Heart right ventricle (tissue), 16 donors: ENCODE results near the gene ZNF391. TPM values are rescaled to one million over a fixed set of nuclear protein-coding genes. Genes with fewer than 3 reads are reported as not detected.

ENCODE experiments used
- ATAC-seq, 8 donors: fragments of 200-7000 bp; cut with Tn5 transposase; one replicate each; pipeline ENCODE4 v1.9.1; 2020; ENCODE audit warnings: mild to moderate bottlenecking in 8 of 8, moderate library complexity in 8 of 8, moderate number of reproducible peaks in 1 of 8
- DNase-seq, 2 donors: peaks; one replicate each; pipeline ENCODE4 v3.0.0-alpha.2; 2020
- H3K27ac ChIP-seq, 10 donors: fragments of 200-600 bp; sonication (generic) in 2 of 10; one replicate each; pipeline versions ENCODE4 v1.5.0 to v1.8.0; 2020 to 2022; ENCODE audit warnings: mild to moderate bottlenecking in 3 of 10
- H3K27me3 ChIP-seq, 7 donors: fragments of 200-600 bp; one replicate each; pipeline ENCODE4 v1.8.0; 2021 to 2022; ENCODE audit warnings: mild to moderate bottlenecking in 2 of 7
- H3K36me3 ChIP-seq, 9 donors: fragments of 200-600 bp; sonication (generic) in 1 of 9; one replicate each; pipeline versions ENCODE4 v1.5.0 to v1.8.0; 2020 to 2022; ENCODE audit warnings: mild to moderate bottlenecking in 2 of 9
- H3K4me1 ChIP-seq, 9 donors: fragments of 200-600 bp; sonication (generic) in 1 of 9; one replicate each; pipeline versions ENCODE4 v1.5.0 to v1.8.0; 2020 to 2022; ENCODE audit warnings: mild to moderate bottlenecking in 4 of 9
- H3K4me3 ChIP-seq, 10 donors: fragments of 200-600 bp; sonication (generic) in 2 of 10; one replicate each; pipeline versions ENCODE4 v1.5.0 to v1.8.0; 2020 to 2022; ENCODE audit warnings: mild to moderate bottlenecking in 7 of 10, moderate library complexity in 2 of 10
- H3K9me3 ChIP-seq, 11 donors: fragments of 200-600 bp in 10 of 11; sonication (generic) in 2 of 11; one replicate each; pipeline versions ENCODE4 v1.5.0 to v1.8.0; 2013 to 2022; ENCODE audit warnings: mild to moderate bottlenecking in 2 of 11, control low read depth in 1 of 11, moderate library complexity in 1 of 11
- WGBS, 2 donors: extraction: QIAGEN DNeasy Blood & Tissue Kit; methylation state at CpG; one replicate each; pipeline ENCODE4 v1.1.7; 2013; ENCODE audit warnings: inconsistent platforms in 1 of 2; 5-methylcytosine and 5-hydroxymethylcytosine counted together
- intact Hi-C, 10 donors: fragments of 100-400 bp; cut with DNase I; formaldehyde crosslinking; loops; one replicate each; pipeline versions ENCODE4 v1.11.1 to v1.14.2; 2022
- polyA plus RNA-seq, 2 donors: library from polyadenylated mRNA; stranded (reverse); fragments of 200-250 nt; gene quantifications; one replicate each; pipeline ENCODE4 v1.2.3, GENCODE V29; 2013
- total RNA-seq, 10 donors: library from RNA; stranded (reverse); fragmentation: NEBNext Ultra II Directional in 3 of 10; extraction: Animal tissue kit (Norgen Biotek cat#: 25700) in 3 of 10; gene quantifications; one replicate each; pipeline versions ENCODE4 v1.2.1 to v1.2.4, GENCODE V29; 2021 to 2023
- TF ChIP-seq, protein P1 (sequence below), 9 donors: fragments of 200-600 bp; sonication (generic) in 2 of 9; IDR thresholded peaks; one replicate each; pipeline versions ENCODE4 v1.5.0 to v1.8.0; 2021 to 2022; ENCODE audit warnings: antibody characterized with exemption in 9 of 9, mild to moderate bottlenecking in 5 of 9, moderate library complexity in 1 of 9
- donor health status: Arrhythmogenic right ventricular cardiomyopathy.
- donor health status: ischemic (EF 13 %, LVEDD 7.1; RV severe dilation, severe dysfunction).
- donor health status: healthy with polysubstance abuse.
- donor health status: DM: no; HTN: yes; CAD: no.
- donor health status: DM: no; HTN: no; CAD: no.
- donor health status: ischemic (EF 25% LVEDD 6.9; RV normal size, moderate dysfunction).
- donor health status: ischemic (EF 25% LVEDD 5.7; RV mildly dilated, moderate dysfunction).
- donor health status: healthy.
- donor health status: DM: yes; HTN: yes; CAD: no.
- donor health status: Ischemic cardiomyopathy.
- donor health status: ischemic (EF 35%, LVEDD 5.7; RV mildly dilated, moderate dysfunction).
- donor health status: nonischemic (EF 11% LVEDD 7.7; RV severe dilation, severe dysfunction).
- donor health status: DM: yes; HTN: yes; CAD: no.
- donor health status: PGD.
- donor health status: ischemic (EF 29% LVEDD 5.4; RV normal size, mild dysfunction).
- donor health status: nonischemic (EF 23%, LVEDD 6.1; RV moderate dilation, normal function).

Gene ZNF391
- total and polyA plus RNA-seq, 12 donors = 0.46 to 1.8 (median 1.1) TPM

DNA sequence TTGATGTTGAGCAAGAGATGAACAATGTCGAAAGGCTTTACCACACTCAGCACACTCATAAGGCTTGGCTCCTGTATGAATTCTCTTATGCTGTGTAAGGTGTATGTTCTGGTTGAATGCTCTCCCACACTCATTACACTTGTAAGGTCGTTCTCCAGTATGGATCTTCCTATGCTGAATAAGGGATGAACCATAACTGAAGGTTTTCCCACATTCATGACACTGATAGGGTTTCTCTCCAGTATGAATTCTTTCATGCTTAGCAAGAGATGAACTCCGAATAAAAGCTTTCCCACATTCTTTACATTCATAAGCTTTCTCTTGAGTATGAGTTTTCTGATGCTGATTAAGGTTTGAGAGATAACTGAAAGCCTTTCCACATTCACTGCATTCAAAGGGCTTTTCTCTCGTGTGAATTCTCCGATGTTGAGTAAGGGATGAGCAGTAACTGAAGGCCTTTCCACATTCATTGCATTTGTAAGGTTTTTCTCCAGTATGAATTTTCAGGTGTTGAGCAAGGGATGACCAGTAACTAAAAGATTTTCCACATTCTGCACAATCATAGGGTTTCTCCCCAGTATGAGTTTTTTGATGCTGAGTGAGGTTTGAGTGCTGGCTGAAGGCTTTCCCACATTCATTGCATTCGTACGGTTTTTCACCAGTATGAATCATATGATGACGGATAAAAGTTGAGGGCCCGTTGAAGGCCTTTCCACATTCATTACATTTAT is 63.3 kb downstream of the ZNF391 start:
- TF ChIP-seq, protein P1, sequence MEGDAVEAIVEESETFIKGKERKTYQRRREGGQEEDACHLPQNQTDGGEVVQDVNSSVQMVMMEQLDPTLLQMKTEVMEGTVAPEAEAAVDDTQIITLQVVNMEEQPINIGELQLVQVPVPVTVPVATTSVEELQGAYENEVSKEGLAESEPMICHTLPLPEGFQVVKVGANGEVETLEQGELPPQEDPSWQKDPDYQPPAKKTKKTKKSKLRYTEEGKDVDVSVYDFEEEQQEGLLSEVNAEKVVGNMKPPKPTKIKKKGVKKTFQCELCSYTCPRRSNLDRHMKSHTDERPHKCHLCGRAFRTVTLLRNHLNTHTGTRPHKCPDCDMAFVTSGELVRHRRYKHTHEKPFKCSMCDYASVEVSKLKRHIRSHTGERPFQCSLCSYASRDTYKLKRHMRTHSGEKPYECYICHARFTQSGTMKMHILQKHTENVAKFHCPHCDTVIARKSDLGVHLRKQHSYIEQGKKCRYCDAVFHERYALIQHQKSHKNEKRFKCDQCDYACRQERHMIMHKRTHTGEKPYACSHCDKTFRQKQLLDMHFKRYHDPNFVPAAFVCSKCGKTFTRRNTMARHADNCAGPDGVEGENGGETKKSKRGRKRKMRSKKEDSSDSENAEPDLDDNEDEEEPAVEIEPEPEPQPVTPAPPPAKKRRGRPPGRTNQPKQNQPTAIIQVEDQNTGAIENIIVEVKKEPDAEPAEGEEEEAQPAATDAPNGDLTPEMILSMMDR (IDR thresholded peaks at IDR 0.05) = no peak
- no peak for ATAC-seq
- Histone ChIP-seq H3K9me3 (peaks cover 7 to 100% (median 71%) of the 10 kb centered on the region in 11 donors), H3K4me1 (no peaks in the 10 kb centered on the region), H3K4me3 (no peak overlapping the region), H3K27ac (no peak overlapping the region), H3K36me3 (peaks cover 5 to 95% (median 59%) of the 10 kb centered on the region in 9 donors), H3K27me3 (no peaks in the 10 kb centered on the region)
- WGBS, 2 donors = 98% methylated on average over 9 of the region's 9 CpGs
- no peak for DNase-seq
- intact Hi-C loops = no loop called here

DNA sequence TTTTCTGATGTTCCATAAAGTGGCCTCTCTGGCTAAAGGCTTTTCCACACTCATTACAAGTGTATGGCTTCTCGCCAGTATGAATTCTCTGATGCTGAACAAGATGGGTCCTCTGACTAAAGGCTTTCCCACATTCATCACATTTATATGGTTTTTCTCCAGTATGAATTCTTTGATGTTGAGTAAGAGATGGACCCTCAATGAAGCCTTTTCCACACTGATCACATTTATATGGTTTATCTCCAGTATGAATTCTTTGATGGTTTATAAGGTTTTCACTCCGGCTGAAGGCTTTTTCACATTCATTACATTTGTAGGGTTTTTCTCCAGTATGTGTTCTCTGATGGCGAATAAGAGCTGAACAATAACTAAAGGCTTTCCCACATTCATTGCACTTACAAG is 63.9 kb downstream of the ZNF391 start:
- intact Hi-C loops = no loop called here
- WGBS, 2 donors = 98% methylated on average over 3 of the region's 3 CpGs
- no peaks in the 10 kb centered on the region for H3K4me1 ChIP-seq
- no peaks in the 10 kb centered on the region for H3K27me3 ChIP-seq
- DNase-seq = no peak
- ATAC-seq = no peak
- no peak overlapping the region for H3K27ac ChIP-seq
- peaks cover 7 to 100% (median 68%) of the 10 kb centered on the region in 11 donors for H3K9me3 ChIP-seq
- peaks cover 5 to 100% (median 66%) of the 10 kb centered on the region in 9 donors for H3K36me3 ChIP-seq
- no peak overlapping the region for H3K4me3 ChIP-seq
- TF ChIP-seq, protein P1 (IDR thresholded peaks at IDR 0.05) = no peak

Other genes starting within 250 kb of the ZNF391 start
- gene PRSS16, start 141.1 kb upstream of the ZNF391 start, total RNA-seq = under 1 TPM in 2 of 10 donors, not detected in 8; 0.23 to 0.57 TPM
- not detected for gene PRSS16, start 141.1 kb upstream of the ZNF391 start, polyA plus RNA-seq
- gene POM121L2, start 76.5 kb upstream of the ZNF391 start, total RNA-seq = not detected
- gene POM121L2, start 76.5 kb upstream of the ZNF391 start, polyA plus RNA-seq = not detected
- 1 to 10 TPM; 2.1 to 5.5 (median 3.4) TPM for gene ZNF184, start 84.3 kb downstream of the ZNF391 start, total RNA-seq
- 1 to 10 TPM; 1.3 to 1.4 TPM for gene ZNF184, start 84.3 kb downstream of the ZNF391 start, polyA plus RNA-seq